Measurements from ENCODE around the gene FAHD2A.
"Not testable (repeated sequence)": the region's sequence is repeated elsewhere in the genome, so short reads cannot be mapped to it uniquely, and the experiment has no call there.

DNA sequence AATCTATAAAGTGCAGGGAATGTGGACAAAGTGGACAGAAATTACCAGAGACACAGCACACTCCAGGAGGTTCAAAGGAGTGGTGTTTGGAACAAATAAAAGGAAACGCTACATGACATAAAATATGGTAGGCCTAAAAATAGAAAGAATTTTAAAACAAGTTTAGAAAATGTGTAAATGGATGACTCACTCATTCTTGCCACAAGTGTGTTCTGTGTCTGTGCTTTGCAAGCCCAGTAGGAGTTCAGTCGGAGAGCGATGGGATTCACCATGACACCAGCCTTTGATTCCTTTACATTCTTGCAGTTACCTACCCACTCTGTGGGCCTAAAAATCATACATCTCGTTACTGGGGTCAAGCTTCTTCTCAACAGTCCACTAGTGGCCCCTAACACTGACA is 30.9 kb downstream of the FAHD2A start:
- not testable (repeated sequence) for TF ChIP-seq CTCF, POLR2A (IDR thresholded peaks at IDR 0.05)
